GM18870 (cell line): ENCODE results near the gene EPHA5.
"Not testable (repeated sequence)": the region's sequence is repeated elsewhere in the genome, so short reads cannot be mapped to it uniquely, and the experiment has no call there.

Source experiments
- ATAC-seq: cut with Tn5 transposase; IDR thresholded peaks from one replicate; pipeline ENCODE4 v1.9.1; 2021; ENCODE audit warnings: moderate library complexity; ENCODE audit not compliant: unreplicated experiment

The EPHA5 gene

GRCh38 chr4:65386927-65387326 lies 283.4 kb downstream of the EPHA5 start:
- no peak for ATAC-seq

DNA sequence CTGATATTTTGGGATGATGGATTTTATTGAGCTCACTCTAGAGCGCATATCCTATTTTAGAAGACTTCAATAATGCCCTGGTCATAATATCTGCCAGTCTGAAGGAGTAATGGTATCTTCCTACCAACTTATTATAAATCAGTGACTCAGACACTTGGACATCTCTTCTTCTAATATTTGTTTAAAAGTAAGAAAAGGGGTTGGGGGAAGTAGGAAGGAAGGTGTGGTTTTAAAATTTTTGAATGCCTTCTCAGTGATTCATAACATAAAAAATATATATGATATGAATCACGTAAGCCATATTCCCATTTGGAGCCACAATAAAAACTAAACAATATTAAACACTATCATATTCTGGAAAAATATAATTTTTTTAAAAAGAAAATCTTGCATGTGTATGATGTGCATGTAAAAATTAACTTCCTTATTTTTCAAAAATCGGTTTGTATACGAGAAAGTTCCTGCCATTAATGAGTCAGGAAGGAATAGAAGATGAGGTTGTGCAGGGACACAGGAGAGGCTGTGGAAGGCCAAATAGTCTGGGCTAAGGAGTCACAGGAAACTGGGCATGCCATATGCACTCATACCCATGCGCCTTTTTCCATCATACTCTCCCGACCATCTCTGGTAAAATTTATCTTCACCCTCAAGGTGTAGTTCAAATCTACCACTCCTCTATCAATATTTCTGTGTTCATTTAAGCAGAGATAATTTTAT lies 286.5 kb downstream of the EPHA5 start:
- no peak for ATAC-seq

DNA sequence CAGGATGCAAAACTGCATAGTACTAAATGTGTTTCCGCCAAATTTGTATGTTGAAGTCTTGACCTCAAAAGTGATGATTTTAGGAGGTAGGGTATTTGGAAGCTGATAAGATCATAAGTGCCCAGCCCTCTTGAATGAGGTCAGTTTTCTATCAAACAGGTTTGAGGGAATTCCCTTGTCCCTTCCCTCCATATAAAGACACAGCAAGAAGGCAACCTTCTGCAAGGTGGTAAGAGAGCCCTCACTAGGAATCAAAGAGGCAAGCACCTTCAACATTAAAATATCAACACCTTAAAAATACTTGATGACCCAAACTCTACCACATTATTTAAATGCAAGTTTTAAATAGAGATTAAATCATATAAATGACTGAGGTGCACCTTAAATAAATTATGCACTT lies 288.6 kb downstream of the EPHA5 start:
- no peak for ATAC-seq

- no peak for ATAC-seq
Observed at GRCh38 chr4:65370709-65371108, 299.6 kb downstream of the EPHA5 start.

DNA sequence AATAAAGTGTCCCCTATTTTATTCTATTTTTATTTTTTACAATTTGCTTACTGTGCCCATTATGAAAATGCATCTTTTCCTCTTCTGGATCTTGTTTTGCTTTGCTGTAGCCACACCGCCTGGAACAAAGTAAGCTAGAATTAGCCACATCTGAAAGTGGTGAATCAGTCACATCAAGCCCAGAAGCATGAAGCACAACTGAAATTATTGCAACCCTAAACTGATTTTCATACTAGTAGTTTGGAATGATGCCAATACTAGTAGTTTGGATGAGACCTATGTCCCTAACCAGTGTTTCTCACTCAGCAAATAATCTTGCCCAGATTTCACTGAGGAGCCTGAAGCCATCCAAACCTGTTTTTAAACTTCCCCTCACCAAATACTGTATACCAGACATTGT lies 303.0 kb downstream of the EPHA5 start:
- no peak for ATAC-seq

- ATAC-seq, result no peak
Observed at GRCh38 chr4:65358914-65359313, 311.4 kb downstream of the EPHA5 start.

DNA sequence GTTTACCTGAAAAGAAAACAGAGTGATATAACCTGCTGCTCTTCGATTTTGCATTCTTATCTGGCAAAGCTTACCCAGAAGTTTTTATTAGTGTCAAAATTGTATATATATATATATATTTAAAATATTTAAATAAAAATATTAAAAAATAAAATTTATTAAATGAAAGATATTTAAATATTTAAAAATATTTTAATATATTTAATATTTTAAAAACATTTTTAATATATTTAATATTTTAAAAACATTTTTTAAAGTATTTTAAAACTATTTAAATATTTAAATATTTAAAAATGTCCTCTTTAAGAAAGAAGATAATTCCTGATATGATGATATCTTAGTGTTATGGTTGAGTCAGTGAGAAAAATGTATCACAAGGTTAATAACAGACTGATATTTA lies 317.2 kb downstream of the EPHA5 start:
- no peak for ATAC-seq

GRCh38 chr4:65344278-65344825 lies 325.9 kb downstream of the EPHA5 start:
- ATAC-seq, result no peak

- ATAC-seq, result no peak
Observed at GRCh38 chr4:65343342-65343741, 326.9 kb downstream of the EPHA5 start.

- no peak for ATAC-seq
Observed at GRCh38 chr4:65341557-65341956, 328.7 kb downstream of the EPHA5 start.

DNA sequence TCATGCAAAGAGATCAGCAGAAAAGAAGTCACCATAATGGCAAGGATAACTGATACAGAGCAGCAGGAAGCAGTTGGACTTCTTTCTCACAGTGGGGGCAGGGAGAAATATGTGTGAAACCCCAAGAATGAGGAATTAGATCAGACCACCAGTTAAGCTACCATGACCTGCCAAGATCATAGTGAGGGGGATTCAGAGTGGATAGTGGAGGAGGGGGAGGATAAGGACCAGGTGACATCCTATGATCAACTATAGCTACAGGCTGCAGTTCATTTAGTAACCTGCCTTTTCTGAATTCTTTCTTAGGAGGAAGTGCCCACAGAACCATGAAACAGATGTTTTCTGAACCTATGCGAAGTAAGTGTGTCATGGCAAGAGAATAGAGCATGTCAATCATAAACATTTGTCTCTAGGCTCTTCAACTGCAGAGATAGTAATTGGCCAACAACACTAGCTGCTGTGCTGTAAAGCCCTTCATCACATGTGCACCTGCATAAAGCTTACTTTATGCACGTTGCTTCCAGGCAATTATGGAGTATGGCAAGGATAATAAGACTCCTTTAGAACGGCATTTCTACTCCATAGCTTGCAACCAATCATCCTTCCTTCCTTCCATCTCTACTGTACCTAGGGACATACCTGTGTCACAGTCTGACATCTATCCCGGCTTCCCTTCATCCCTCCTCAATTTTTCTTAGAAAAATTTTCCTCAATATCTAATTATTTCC lies 329.7 kb downstream of the EPHA5 start:
- ATAC-seq, result no peak

DNA sequence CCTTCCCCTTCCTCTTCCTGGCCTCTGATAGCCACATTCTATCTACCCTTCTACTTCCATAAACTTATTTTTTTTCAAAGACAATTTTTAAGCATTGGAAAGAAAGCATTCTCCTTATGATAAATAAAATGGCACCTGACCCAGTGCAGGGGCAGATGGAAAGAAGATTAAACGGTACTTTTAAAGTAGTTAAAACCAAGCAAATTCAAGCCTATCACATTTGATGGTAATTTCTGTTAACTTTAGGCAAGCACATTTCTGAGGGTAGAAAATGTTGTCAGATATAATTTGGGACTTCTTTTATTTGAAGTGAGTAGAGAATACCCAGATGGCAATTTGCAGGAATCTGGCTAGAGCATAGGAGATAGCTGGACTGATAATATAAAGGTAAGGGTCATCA lies 332.9 kb downstream of the EPHA5 start:
- no peak for ATAC-seq

GRCh38 chr4:65336465-65336864 lies 333.8 kb downstream of the EPHA5 start:
- no peak for ATAC-seq

- ATAC-seq, result no peak
Observed at GRCh38 chr4:65316534-65316933, 353.8 kb downstream of the EPHA5 start.

GRCh38 chr4:65311120-65311519 lies 359.2 kb downstream of the EPHA5 start:
- ATAC-seq, result no peak

- ATAC-seq, result no peak
Observed at GRCh38 chr4:65310586-65310985, 359.7 kb downstream of the EPHA5 start.

GRCh38 chr4:65308626-65309025 lies 361.7 kb downstream of the EPHA5 start:
- ATAC-seq, result not testable (repeated sequence)

DNA sequence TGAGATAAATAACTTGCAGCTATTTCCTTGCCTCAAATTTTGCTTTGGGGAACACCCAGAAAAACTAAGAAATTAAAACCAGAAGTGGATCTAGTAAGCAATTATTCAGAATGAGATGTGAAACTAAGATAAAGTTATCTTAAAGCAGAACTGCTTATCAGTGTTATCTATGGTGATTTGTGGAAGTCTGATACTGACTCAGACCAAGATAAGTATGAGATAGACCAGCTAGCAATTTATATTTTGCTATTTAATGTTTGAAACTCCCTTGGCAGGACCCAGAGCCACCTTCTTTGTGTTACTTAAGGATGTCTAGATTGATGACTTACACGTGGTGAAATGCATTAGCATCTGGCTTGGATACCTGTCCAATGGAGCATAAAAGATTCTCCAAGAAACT lies 368.1 kb downstream of the EPHA5 start:
- no peak for ATAC-seq

- ATAC-seq, result no peak
Observed at GRCh38 chr4:65296246-65296645, 374.0 kb downstream of the EPHA5 start.

DNA sequence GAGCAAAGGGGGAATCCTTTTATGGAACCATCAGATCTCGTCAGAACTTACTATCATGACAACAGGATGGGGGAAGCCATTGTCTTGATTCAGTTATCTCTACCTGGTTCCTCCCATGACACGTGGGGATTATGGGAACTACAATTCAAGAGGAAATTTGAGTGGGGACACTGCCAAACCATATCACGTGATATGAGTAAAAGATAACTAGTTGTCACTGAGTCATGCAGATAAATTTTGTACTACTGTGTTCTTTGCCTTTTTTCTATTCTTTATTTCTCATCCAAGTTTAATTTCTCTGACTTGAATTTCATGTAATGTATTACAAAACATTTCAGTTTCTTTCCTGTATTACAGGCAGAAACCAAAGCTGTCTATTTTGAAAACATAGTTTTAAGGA lies 383.2 kb downstream of the EPHA5 start:
- no peak for ATAC-seq
